ENCODE measurements around the gene MRGPRX4.
"Not testable (repeated sequence)": the region's sequence is repeated elsewhere in the genome, so short reads cannot be mapped to it uniquely, and the experiment has no call there.

The MRGPRX4 gene

DNA sequence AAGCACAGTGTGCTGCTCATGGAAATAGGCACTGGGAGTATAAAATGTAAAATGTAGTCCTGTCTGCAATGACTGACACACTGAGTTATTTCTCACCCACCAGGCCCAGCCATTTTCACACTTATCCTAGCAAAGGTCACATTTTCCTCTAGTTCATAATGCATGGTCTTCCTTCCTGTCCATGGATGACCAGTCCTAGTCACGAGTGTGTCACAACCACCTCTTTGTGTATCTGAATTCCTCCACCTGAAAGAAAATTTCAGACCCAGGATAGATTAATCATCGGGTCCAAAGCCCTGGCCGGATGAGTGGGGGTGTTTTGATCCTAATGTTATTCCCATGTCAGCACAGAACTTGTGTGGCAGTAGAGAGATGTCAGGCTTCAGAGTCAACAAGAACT is at the start of gene MRGPRX4:
Gene MRGPRX4 (plus strand): TSS at position 172 of the 400 bp plus-strand sequence. CDS start 420 bp downstream, outside the sequence.
- no peak for DNase-seq (ENCODE audit: low read depth)

DNA sequence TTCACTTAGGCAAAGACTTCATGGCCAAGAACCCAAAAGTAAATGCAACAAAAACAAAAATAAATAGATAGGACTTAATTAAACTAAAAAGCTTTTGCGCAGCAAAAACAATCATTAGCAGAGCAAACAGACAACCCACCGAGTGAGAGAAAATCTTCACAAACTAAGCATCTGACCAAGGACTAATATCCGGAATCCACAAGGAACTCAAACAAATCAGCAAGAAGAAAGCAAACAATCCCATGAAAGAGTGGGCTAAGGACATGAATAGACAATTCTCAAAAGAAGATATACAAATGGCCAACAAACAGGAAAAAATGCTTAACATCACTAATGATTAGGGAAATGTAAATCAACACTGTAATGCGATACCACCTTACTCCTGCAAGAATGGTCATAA is 41.5 kb upstream of the MRGPRX4 start:
- not testable (repeated sequence) for DNase-seq (ENCODE audit: low read depth)

DNA sequence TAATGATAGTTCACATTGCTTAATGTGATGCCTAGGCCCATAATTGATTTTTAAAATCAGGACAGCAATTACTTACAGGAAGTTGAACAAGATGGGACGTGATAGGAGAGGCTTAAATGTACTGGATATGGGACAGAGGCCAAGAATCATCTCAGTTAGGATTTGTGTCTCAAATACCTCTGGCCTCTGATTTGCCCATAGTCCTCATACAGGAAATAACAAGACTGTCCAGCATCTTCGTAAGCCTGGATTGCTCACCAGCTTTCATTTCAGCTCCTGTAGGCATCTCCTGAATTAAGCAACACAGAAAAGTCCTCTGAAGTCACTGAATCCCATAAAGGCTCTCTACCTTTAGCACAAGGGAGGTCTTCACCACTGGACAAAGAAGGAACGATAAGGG is 40.3 kb upstream of the MRGPRX4 start, which contains the start of gene MRGPRX3:
Gene MRGPRX3 (plus strand): TSS at position 231 of the 400 bp plus-strand sequence. CDS start 4,632 bp downstream, outside the sequence.
- DNase-seq (ENCODE audit: low read depth) = no peak

DNA sequence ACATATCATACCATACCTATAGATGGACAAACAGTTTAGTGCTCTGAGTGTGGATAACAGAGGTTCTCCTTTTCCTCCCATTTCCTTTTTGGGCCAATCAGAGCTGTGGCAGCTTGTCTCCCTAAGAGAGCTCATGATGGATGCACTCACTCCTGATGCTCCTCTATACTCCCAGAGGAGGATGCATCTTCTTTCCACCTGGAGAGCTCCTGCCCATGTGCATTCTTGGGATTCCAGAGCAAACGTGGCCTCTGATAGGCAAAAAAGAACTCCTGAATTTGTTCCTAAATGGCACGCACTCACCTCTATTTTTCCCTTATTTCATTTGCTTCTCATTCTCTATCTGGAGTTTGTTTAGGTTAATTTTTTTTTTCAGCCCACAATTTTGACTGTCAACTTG is 37.3 kb upstream of the MRGPRX4 start:
- no peak for DNase-seq (ENCODE audit: low read depth)

DNA sequence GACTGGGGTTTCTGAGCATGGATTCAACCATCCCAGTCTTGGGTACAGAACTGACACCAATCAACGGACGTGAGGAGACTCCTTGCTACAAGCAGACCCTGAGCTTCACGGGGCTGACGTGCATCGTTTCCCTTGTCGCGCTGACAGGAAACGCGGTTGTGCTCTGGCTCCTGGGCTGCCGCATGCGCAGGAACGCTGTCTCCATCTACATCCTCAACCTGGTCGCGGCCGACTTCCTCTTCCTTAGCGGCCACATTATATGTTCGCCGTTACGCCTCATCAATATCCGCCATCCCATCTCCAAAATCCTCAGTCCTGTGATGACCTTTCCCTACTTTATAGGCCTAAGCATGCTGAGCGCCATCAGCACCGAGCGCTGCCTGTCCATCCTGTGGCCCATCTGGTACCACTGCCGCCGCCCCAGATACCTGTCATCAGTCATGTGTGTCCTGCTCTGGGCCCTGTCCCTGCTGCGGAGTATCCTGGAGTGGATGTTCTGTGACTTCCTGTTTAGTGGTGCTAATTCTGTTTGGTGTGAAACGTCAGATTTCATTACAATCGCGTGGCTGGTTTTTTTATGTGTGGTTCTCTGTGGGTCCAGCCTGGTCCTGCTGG is 35.3 kb upstream of the MRGPRX4 start:
- DNase-seq (ENCODE audit: low read depth) = no peak

DNA sequence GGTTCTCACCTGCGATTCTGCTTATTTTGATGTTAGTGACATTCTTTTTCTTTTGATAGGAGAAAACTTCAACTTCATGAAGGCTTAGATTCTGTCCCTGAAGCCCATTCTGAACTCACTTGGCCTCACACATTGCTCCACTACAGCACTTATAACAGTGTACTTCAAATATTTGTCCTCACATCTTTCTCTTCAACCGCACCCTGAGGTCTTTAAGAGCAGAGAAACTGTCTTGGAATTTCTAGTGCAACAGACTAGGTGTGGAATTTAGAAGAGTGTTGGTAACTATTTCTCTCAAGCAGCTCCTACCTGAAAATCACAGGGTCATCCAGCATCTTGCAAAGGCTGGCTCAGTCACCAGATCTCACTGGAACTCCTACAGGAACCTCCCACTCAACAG is 32.5 kb upstream of the MRGPRX4 start:
- no peak for DNase-seq (ENCODE audit: low read depth)

DNA sequence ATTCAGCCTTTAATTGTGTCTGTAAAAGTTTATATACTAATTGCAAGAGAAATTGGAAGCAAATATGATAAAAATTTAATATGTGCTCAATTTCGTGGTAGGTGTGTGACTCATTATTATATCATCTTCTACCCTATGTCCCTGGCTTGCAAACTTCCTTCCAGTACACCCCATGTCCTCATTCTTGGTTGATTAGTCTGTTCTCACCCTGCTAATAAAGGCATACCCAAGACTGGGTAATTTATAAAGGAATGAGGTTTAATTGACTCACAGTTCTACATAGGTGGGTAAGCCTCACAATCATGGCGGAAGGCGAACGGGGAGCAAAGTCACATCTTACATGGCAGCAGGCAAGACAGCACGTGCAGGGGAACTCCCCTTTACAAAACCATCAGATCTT is 28.4 kb upstream of the MRGPRX4 start:
- no peak for DNase-seq (ENCODE audit: low read depth)

DNA sequence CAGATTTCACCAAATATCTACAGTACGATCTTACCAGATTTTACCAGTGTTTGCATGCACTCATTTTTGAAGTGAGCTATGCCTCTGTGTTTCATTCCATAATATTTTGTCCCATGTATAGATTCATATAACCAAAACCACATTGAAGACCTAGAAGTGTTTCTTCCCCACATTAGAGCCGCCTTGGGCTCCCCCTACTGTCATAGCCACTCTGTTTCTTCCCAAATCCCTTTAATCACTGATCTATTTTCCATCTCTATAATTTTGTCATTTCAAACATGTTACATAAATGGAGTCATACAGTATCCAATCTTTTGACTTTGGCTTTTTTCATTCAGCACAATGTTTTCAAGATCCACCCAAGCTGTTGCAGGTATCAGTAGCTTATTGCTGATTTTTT is 27.6 kb upstream of the MRGPRX4 start:
- no peak for DNase-seq (ENCODE audit: low read depth)

DNA sequence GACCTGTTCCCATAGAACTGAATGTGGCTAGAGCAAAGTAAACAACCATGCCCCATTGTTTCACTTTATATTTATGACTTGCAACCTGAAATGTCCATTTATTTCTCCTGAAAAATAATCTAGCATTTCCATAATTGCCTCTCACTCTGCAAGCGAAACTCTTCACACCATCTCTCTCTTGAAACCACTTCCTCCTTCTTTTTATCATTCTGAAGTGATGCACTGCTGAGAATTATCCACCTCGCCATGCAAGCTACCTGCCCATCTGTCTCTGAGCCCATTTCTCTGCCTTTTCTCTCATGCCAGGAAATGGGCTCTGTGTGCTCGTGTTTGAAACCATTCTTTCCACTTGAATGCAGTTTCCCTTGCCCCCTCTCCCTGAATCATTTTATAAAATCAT is 26.8 kb upstream of the MRGPRX4 start:
- DNase-seq (ENCODE audit: low read depth) = no peak

DNA sequence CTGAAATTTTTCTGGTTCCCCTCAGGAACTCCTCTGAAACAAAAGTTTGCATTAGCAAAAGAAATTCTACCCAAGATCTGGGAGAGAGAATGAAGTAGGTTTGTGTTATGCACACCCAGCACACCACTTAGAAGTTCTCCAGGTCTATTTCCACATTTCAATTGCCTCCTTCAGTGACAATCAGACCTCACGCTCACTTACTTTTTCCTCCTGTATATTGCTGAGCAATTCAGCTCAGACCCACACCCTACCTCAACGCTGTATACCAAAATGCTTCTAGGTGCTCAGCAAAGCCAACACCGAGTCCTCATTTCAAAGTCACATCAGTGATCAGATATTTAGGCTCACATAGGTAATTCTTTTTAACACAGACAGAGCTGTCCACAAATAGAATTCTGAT is 21.1 kb upstream of the MRGPRX4 start:
- DNase-seq (ENCODE audit: low read depth) = no peak

DNA sequence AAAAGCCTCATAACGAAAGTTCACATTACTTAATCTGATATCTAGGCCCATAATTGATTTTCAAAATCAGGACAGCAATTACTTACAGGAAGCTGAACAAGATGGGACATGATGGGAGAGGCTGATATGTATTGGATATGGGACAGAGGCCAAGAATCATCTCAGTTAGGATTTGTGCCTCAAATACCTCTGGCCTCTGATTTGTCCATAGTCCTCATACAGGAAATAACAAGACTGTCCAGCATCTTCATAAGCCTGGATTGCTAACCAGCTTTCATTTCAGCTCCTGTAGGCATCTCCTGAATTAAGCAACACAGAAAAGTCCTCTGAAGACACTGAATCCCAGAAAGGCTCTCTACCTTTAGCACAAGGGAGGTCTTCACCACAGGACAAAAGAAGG is 4.3 kb upstream of the MRGPRX4 start:
- DNase-seq (ENCODE audit: low read depth) = no peak

DNA sequence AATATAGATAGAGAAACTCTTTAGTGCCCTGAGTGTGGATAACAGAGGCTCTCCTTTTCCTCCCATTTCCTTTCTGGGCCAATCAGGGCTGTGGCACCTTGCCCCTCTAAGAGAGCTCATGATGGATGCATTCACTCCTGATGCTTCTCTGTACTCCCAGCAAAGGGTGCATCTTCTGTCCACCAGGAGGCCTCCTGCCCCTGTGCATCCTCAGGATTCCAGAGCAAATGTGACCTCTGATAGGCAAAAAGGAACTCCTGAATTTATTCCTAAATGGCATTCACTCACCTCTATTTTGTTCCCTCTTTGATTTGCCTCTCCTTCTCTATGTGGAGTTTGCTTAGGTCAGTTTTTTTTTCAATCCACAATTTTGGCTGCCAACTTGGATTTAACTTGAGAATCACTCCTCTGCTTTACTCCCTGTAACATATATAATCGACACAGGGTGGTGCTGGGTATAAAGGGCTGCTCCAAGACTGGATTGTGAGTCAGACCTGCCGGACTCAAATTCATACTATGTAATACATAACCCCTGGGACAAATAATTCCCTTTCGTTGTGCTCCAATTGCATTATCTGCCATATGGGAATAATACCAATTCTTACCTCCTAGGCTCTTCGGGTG is 1.1 kb upstream of the MRGPRX4 start:
- no peak for DNase-seq (ENCODE audit: low read depth)

DNA sequence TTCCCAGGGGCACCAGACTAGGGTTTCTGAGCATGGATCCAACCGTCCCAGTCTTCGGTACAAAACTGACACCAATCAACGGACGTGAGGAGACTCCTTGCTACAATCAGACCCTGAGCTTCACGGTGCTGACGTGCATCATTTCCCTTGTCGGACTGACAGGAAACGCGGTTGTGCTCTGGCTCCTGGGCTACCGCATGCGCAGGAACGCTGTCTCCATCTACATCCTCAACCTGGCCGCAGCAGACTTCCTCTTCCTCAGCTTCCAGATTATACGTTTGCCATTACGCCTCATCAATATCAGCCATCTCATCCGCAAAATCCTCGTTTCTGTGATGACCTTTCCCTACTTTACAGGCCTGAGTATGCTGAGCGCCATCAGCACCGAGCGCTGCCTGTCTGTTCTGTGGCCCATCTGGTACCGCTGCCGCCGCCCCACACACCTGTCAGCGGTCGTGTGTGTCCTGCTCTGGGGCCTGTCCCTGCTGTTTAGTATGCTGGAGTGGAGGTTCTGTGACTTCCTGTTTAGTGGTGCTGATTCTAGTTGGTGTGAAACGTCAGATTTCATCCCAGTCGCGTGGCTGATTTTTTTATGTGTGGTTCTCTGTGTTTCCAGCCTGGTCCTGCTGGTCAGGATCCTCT is 709 bp downstream of the MRGPRX4 start:
- no peak for DNase-seq (ENCODE audit: low read depth)

DNA sequence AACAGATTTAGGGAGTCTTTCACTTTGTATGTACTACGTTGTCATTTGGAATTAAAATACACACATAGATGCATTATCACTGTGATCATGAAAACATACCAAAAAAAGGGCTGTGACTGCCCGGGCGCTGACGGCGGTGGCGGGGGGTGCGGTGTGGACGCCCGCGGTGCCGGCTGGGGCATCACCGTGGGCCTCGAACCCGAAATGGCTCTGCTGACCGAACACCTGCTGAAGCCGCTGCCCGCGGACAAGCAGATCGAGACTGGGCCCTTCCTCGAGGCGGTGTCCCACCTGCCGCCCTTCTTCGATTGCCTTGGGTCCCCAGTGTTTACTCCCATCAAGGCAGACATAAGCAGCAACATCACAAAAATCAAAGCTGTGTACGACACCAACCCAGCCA is 16.2 kb downstream of the MRGPRX4 start:
- DNase-seq (ENCODE audit: low read depth) = no peak

DNA sequence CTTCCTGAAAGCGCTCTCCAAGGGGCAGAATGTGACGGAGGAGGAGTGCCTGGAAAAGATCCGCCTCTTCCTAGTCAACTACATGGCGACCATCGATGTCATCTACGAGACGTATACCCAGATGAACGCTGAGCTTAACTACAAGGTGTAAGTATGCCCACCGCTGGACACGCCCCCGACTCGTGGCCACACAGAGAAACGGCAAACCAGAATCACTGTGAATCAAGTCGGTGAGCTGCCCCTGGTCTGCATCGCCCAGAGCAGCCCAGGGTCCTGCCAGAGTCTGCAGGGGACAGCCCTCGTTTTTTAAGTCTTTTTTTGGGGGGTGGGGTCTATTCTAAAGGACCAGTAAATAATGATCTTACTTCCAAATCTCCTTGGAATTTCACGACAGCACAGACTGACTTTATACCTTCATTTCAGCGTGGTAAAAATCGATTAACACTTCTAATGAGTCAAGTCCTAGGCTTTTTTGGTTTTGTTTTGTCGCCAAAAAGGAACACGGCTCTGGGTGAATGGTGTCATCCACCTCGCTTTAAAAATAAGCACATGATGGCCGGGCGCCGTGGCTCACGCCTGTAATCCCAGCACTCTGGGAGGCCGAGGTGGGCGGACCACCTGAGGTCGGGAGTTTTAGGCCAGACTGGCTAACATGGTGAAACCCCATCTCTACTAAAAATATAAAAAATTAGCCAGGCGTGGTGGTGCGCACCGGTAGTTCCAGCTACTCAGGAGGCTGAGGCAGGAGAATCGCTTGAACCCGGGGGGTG is 17.0 kb downstream of the MRGPRX4 start:
- DNase-seq (ENCODE audit: low read depth) = not testable (repeated sequence)

DNA sequence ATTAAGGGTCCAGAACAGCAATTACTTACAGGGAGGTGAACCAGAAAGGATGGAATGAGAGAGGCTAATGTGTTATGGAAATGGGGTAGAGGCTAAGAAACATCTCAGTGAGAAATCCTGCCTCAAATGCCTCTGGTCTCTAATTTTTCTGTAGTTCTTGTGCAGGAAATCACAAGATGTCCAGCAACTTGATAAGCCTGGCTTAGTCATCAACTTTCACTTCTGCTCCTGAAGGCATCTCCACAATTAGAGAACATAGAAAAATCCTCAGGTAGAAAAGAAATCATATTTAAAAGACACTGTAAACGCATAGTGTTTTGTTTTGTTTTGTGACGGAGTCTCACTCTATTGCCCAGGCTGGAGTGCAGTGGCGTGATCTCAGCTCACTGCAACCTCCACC is 18.7 kb downstream of the MRGPRX4 start:
- no peak for DNase-seq (ENCODE audit: low read depth)

DNA sequence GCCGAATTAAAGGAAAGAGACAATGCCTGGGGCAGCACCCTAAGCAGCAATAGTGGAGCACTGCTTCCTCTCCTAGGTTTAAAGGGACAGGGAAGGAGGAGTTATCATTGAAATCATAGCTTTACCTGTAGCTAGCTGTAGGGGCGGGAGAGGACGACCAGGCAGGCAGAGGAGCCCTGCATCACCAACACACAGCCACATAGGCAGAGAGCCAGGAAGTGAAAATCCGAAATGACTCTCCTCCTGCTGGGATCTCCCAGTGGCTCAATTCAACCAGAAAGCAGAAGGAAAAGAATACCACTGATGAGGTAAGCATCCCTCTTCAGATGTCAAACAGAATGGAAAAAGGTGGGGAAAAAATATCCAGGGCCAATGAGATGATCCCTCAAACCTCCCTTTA is 20.4 kb downstream of the MRGPRX4 start:
- DNase-seq (ENCODE audit: low read depth) = no peak

DNA sequence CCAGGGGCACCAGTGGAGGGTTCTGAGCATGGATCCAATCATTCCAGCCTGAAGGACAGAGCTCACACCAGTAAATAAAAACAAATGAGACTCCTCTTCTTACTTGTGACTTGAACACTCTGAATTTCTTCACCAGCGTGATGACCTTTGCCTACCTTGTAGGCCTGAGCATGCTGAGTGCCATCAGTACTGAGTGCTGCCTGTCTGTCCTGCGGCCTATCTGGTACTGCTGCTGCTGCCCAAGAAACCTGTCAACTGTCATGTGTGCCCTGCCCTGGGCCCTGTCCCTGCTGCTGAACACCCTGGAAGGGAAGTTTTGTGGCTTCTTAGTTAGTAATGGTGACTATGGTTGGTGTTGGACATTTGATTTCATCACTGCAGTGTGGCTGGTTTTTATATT is 23.9 kb downstream of the MRGPRX4 start:
- DNase-seq (ENCODE audit: low read depth) = no peak

DNA sequence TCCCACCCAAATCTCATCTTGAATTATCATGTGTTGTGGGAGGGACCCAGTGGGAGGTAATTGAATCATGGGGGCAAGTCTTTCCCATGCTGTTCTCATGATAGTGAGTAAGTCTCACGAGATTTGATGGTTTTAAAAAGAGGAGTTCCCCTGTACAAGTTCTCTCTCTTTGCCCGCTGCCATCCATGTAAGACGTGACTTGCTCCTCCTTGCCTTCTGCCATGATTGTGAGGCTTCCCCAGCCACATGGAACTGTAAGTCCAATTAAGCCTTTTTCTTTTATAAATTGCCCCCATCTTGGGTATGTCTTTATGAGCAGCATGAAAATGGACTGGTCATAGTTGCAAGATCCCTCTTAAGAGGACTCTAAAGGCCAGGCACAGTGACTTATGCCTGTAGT is 25.1 kb downstream of the MRGPRX4 start:
- not testable (repeated sequence) for DNase-seq (ENCODE audit: low read depth)

DNA sequence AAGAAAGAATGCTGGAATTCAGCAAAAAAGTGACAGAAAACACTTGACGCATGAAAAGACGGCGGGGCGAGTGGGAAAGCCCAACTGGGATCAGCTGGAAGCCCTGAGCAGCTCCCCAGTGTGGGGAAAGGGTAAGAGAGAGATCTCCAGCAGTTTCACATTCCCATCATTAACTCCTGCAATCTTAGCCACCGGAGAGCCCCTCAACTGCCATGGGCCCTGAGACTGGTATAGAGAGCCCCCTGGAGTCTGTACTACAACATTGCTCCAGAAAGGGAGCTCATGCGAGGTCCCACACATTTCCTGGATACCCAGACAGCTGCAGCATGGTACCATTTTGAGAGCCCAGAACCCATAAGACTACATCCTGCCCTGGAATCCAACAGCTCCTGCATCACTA is 31.1 kb downstream of the MRGPRX4 start:
- no peak for DNase-seq (ENCODE audit: low read depth)

DNA sequence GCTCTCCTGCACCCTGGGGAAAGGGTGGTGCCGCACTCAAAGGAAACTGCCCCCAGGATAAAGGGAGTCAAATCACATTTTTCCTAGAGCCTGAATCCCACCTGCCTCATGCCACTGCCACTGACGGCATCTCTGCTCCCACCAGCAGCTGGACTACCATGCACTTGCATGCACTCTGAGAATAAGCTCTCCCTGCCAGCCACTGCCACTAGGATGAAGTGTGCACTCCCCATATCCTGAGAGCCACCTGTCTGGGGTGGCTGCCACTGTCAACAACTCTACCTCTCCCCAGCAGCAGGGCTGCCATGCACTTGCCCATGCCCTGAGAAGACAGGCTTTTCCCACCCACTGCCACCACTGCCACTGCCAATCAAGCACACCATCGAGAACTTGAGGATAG is 31.6 kb downstream of the MRGPRX4 start:
- no peak for DNase-seq (ENCODE audit: low read depth)

DNA sequence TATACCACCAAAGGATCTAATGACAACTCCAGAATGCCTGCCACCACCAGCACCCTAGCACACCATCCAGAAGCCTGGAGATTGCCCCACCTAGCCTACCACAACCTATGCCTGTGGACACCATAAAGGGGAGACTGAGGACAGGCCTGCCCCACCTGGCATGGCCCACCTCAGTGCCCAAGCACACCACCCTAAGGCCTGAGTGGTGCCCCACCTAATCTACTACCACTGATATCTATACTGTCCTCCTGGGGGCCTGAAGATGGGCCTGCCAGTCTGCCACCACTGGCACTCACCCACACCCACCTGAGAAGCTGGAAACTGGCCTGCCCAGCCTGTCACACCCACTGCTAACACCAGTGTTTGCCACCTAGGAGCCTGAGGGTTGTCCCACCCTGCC is 32.1 kb downstream of the MRGPRX4 start:
- DNase-seq (ENCODE audit: low read depth) = no peak

DNA sequence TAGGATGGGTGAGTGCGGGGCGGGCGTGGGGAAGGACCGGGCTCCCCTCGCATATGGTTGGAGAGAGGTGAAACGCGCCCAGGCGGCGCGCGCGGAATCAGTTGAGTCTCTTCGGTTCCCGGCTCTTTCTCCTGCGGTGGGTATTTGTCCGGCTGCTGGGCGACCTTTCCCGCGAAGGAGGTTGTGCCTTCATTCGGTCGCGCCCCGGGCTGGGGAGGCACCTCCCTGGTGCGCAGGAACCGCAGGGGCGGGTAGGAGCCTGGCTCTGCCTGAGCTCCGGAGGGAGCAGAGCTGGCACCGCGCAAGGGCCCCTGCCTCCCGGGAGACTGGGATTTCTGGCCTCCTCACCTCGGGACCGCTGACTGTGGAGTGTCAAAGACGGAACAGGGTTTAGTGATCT is 36.4 kb downstream of the MRGPRX4 start:
- no peak for DNase-seq (ENCODE audit: low read depth)

Measured in stimulated activated CD4-positive, alpha-beta T cell treated with anti-CD3 and anti-CD28 coated beads, Interleukin-2, amount 100 ng/mL, for 4 hours (primary cell).